A673 (cell line): ENCODE results near the gene MLXIP. TPM values are rescaled to one million over a fixed set of nuclear protein-coding genes. Genes with fewer than 3 reads are reported as not detected.

Experiments used
- BruUV-seq: library from RNA; stranded (reverse); fragments of 400-500 nt; replicated peaks from 2 replicates; lab custom pipeline; 2021; lab: Mats Ljungman, UMichigan
- CTCF ChIA-PET: fragments of 300-600 bp; sonication (Branson Sonifier 250); formaldehyde crosslinking; loops from one replicate; lab custom pipeline; 2022; ENCODE audit warnings: antibody characterized with exemption; lab: Charles Lee
- POLR2A ChIA-PET: fragments of 300-600 bp; sonication (Branson Sonifier 250); formaldehyde crosslinking; loops from one replicate; lab custom pipeline; 2022; ENCODE audit warnings: antibody characterized with exemption; ENCODE audit not compliant: low non-redundant PET; lab: Charles Lee
- DNase-seq: peaks from one replicate; pipeline ENCODE4 v3.0.0-alpha.2; 2015; ENCODE audit warnings: low spot score
- H3K27ac ChIP-seq: fragments of 200-600 bp; sonication (generic); 2 replicates; pipeline ENCODE4 v1.5.1; 2016; ENCODE audit warnings: mixed run types, low read depth, mild to moderate bottlenecking, mixed read lengths, antibody characterized with exemption, low read length; ENCODE audit not compliant: poor library complexity, severe bottlenecking
- H3K27me3 ChIP-seq: fragments of 200-600 bp; sonication (generic); replicated peaks from 2 replicates; pipeline ENCODE4 v1.6.1; 2017; ENCODE audit warnings: mixed run types, low read depth, mild to moderate bottlenecking, mixed read lengths, antibody characterized with exemption, low read length; ENCODE audit not compliant: insufficient read depth, poor library complexity
- H3K36me3 ChIP-seq: fragments of 200-600 bp; sonication (generic); 2 replicates; pipeline ENCODE4 v1.6.1; 2016; ENCODE audit warnings: mixed run types, mild to moderate bottlenecking, mixed read lengths, antibody characterized with exemption, low read length; ENCODE audit not compliant: insufficient read depth, poor library complexity, severe bottlenecking
- H3K4me1 ChIP-seq: fragments of 200-600 bp; sonication (generic); 2 replicates; pipeline ENCODE4 v1.6.1; 2017; ENCODE audit warnings: mixed run types, mild to moderate bottlenecking, mixed read lengths, antibody characterized with exemption, low read length; ENCODE audit not compliant: insufficient read depth, poor library complexity, severe bottlenecking
- H3K4me3 ChIP-seq: fragments of 200-600 bp; sonication (generic); 2 replicates; pipeline ENCODE4 v1.5.1; 2016; ENCODE audit warnings: low read depth, mixed run types, mild to moderate bottlenecking, mixed read lengths, low read length; ENCODE audit not compliant: poor library complexity, severe bottlenecking
- H3K9me3 ChIP-seq: fragments of 200-600 bp; sonication (generic); 2 replicates; pipeline ENCODE4 v1.6.1; 2016; ENCODE audit warnings: mixed run types, low read depth, mild to moderate bottlenecking, mixed read lengths, antibody characterized with exemption, low read length; ENCODE audit not compliant: poor library complexity, severe bottlenecking
- EZH2 ChIP-seq: fragments of 200-600 bp; sonication (generic); IDR thresholded peaks from 2 replicates; pipeline ENCODE4 v1.6.1; 2017; ENCODE audit warnings: borderline replicate concordance, low read depth, mild to moderate bottlenecking, mixed read lengths, antibody characterized with exemption, low read length; ENCODE audit not compliant: poor library complexity, severe bottlenecking
- intact Hi-C: fragments of 100-400 bp; cut with micrococcal nuclease; formaldehyde crosslinking; loops from one replicate; pipeline ENCODE4 v1.10.0; 2022; ENCODE audit not compliant: unreplicated experiment
- total RNA-seq: library from RNA; stranded (reverse); gene quantifications from 2 replicates; pipeline ENCODE4 v1.2.3, GENCODE V29; 2021
- TF ChIP-seq, protein P1 (sequence below): fragments of 300-800, 200-600 bp; sonication (generic); conservative IDR thresholded peaks from 2 replicates; pipeline ENCODE4 v1.5.1; 2017; ENCODE audit warnings: low read depth, mild to moderate bottlenecking, antibody characterized with exemption, low read length, moderate library complexity, mixed read lengths

MLXIP gene
- total RNA-seq, 1 experiment from 2014 or later = 32.7 TPM

DNA sequence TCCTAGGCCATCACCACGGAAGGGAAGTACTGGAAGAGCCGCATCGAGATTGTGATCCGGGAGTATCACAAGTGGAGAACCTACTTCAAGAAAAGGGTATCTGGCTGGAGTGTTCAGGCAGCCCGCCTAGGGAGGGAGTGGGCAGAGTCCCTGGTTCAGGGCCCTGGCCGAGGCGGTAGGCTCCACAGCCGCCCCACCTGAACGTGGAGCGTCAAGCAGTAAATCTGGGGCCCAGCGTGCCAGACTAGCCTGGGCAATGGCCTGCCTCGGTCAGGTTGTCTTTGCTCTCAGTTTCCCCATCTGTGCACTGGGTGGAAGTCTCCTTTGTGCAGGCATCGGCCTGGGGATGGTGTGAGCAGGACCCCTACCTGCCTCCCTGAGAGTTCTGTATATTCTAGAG, 50.6 kb downstream of the MLXIP start:
- Histone ChIP-seq H3K36me3 (peaks cover 19% of the 10 kb centered on the region), H3K27me3 (no peaks in the 10 kb centered on the region), H3K4me3 (no peak overlapping the region), H3K9me3 (no peaks in the 10 kb centered on the region), H3K27ac (no peak overlapping the region), H3K4me1 (peaks cover 15% of the 10 kb centered on the region)
- DNase-seq = no peak
- no TSS peak for BruUV-seq
- POLR2A ChIA-PET = no interaction called here
- TF ChIP-seq, protein P1, sequence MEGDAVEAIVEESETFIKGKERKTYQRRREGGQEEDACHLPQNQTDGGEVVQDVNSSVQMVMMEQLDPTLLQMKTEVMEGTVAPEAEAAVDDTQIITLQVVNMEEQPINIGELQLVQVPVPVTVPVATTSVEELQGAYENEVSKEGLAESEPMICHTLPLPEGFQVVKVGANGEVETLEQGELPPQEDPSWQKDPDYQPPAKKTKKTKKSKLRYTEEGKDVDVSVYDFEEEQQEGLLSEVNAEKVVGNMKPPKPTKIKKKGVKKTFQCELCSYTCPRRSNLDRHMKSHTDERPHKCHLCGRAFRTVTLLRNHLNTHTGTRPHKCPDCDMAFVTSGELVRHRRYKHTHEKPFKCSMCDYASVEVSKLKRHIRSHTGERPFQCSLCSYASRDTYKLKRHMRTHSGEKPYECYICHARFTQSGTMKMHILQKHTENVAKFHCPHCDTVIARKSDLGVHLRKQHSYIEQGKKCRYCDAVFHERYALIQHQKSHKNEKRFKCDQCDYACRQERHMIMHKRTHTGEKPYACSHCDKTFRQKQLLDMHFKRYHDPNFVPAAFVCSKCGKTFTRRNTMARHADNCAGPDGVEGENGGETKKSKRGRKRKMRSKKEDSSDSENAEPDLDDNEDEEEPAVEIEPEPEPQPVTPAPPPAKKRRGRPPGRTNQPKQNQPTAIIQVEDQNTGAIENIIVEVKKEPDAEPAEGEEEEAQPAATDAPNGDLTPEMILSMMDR = no peak
- no peak for TF ChIP-seq EZH2
- CTCF ChIA-PET = no interaction called here
- intact Hi-C loops = no loop called here

DNA sequence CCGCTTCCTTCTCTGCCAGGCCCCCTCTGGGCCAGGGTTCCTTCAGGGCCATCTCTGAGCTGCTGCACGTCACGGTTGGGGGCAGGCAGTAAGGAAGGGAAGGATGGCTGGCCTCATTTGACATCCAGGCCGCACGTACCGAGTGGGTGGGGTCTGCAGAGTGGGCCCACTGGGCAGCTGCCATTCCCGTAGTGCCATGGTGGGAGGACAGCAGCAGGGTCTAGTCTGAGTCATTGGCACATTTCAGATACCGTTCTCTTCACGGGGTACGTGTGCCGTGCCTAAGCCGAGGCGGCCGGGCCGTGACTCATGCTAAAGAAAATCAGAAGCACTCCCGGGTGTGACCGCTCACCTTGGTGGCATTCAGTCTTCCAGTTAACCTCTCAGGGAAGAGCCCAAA, 51.6 kb downstream of the MLXIP start:
- no peak overlapping the region for H3K27ac ChIP-seq
- no peak for DNase-seq
- BruUV-seq = no TSS peak
- H3K36me3 ChIP-seq = peaks cover 19% of the 10 kb centered on the region
- peaks cover 15% of the 10 kb centered on the region for H3K4me1 ChIP-seq
- TF ChIP-seq, protein P1 = no peak
- TF ChIP-seq EZH2 = no peak
- ChIA-PET POLR2A (no interaction called here), CTCF (no interaction called here)
- no peaks in the 10 kb centered on the region for H3K27me3 ChIP-seq
- intact Hi-C loops = loop anchor here (5.0 kb wide), 2 partner anchors 62 to 227 kb away; no protein-coding TSS in a partner anchor
- no peaks in the 10 kb centered on the region for H3K9me3 ChIP-seq
- no peak overlapping the region for H3K4me3 ChIP-seq

DNA sequence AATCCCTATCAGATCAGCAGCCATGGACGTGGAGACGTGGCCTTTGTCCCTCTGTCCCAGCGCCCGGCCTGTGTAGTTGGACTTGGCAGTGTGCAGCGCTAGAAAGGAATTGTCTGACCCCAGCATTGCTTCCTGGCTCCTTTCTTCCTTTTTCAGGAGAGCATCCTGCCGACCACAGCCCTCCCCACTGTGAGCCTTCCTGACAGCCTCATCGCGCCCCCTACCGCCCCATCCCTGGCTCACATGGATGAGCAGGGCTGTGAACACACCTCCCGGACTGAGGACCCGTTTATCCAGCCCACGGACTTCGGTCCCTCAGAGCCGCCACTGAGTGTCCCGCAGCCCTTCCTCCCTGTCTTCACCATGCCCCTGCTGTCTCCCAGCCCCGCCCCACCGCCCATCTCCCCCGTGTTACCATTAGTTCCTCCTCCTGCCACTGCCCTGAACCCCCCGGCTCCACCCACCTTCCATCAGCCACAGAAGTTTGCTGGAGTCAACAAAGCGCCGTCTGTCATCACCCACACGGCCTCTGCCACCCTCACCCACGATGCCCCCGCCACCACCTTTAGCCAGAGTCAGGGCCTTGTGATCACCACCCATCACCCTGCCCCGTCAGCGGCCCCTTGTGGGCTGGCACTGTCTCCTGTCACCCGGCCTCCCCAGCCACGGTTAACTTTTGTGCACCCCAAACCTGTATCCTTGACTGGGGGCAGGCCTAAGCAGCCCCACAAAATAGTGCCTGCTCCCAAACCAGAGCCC, 54.8 kb downstream of the MLXIP start:
- no peak for TF ChIP-seq EZH2
- TF ChIP-seq, protein P1 = no peak
- ChIA-PET CTCF (no interaction called here), POLR2A (no interaction called here)

More for the DNA sequence above, 54.8 kb downstream of the MLXIP start:
- H3K9me3 ChIP-seq = no peaks in the 10 kb centered on the region
- no peak overlapping the region for H3K4me3 ChIP-seq
- H3K27ac ChIP-seq = no peak overlapping the region
- no peaks in the 10 kb centered on the region for H3K27me3 ChIP-seq
- peaks cover 19% of the 10 kb centered on the region for H3K36me3 ChIP-seq
- intact Hi-C loops = loop anchor here (5.0 kb wide), 2 partner anchors 59 to 224 kb away; no protein-coding TSS in a partner anchor
- TSS peak; percentile 36 for BruUV-seq
- no peak for DNase-seq
- no peaks in the 10 kb centered on the region for H3K4me1 ChIP-seq
